ENCODE measurements around the gene SV2B. TPM values are rescaled to one million over a fixed set of nuclear protein-coding genes. Genes with fewer than 3 reads are reported as not detected.

SV2B gene
- total RNA-seq, 5 donors from 2014 or later (not counting 1 experiment from before 2014, with no cell fraction given) = 0.03 to 0.13 (median 0.09) TPM; not detected in 2

- Histone ChIP-seq H3K4me1 (ENCODE audit: control insufficient read depth in 1 of 2, extremely low read depth in 1 of 2, insufficient read depth in 2 of 2, low read length in 2 of 2) (no peaks in the 10 kb centered on the region), H3K27ac (ENCODE audit: low read length) (no peak overlapping the region), H3K9me3 (no peaks in the 10 kb centered on the region), H3K36me3 (ENCODE audit: control insufficient read depth in 2 of 2, extremely low read depth in 1 of 2, insufficient read depth in 1 of 2, low read length in 1 of 2) (no peaks in the 10 kb centered on the region), H3K4me3 (ENCODE audit: control insufficient read depth in 1 of 2, extremely low read depth in 1 of 2, low read length in 1 of 2) (no peak overlapping the region), H3K27me3 (replicated peaks in 1 of 2; ENCODE audit: control insufficient read depth in 2 of 2, extremely low read depth in 1 of 2, insufficient read depth in 2 of 2, low read length in 1 of 2) (peaks cover 0 to 18% of the 10 kb centered on the region in 2 experiments)
- Mint-ChIP-seq H3K4me1 (no peaks in the 10 kb centered on the region), H3K4me3 (no peak overlapping the region), H3K36me3 (no peaks in the 10 kb centered on the region), H3K27me3 (peaks cover 0 to 9% of the 10 kb centered on the region in 2 donors), H3K9me3 (no peaks in the 10 kb centered on the region), H3K27ac (no peak overlapping the region)
- CTCF ChIA-PET = no interaction called here
- ATAC-seq (replicated peaks in 1 of 4) (peak in 3 of 4 experiments; percentile 29 to 75 (median 38)), DNase-seq (peak in 3 of 35 experiments; percentile 16 to 39 (median 25))
- no CpG with 5 or more reads among the region's 3 CpGs for WGBS (ENCODE audit: insufficient coverage)
- POLR2A ChIA-PET = no interaction called here
These were observed 191.6 kb downstream of the SV2B start for GRCh38 chr15:91291673-91292072.

GRCh38 chr15:91294344-91294743, 194.3 kb downstream of the SV2B start:
- Histone ChIP-seq H3K27me3 (replicated peaks in 1 of 2; ENCODE audit: control insufficient read depth in 2 of 2, extremely low read depth in 1 of 2, insufficient read depth in 2 of 2, low read length in 1 of 2) (peaks cover 0 to 8% of the 10 kb centered on the region in 2 experiments), H3K9me3 (no peaks in the 10 kb centered on the region), H3K36me3 (ENCODE audit: control insufficient read depth in 2 of 2, extremely low read depth in 1 of 2, insufficient read depth in 1 of 2, low read length in 1 of 2) (no peaks in the 10 kb centered on the region), H3K4me3 (ENCODE audit: control insufficient read depth in 1 of 2, extremely low read depth in 1 of 2, low read length in 1 of 2) (no peak overlapping the region), H3K27ac (ENCODE audit: low read length) (no peak overlapping the region), H3K4me1 (ENCODE audit: control insufficient read depth in 1 of 2, extremely low read depth in 1 of 2, insufficient read depth in 2 of 2, low read length in 2 of 2) (no peaks in the 10 kb centered on the region)
- H3K36me3 Mint-ChIP-seq = no peaks in the 10 kb centered on the region
- WGBS (ENCODE audit: insufficient coverage) = no CpG with 5 or more reads among the region's 1 CpG
- H3K4me3 Mint-ChIP-seq = no peak overlapping the region
- no peaks in the 10 kb centered on the region for H3K4me1 Mint-ChIP-seq
- no peaks in the 10 kb centered on the region for H3K9me3 Mint-ChIP-seq
- no peak for ATAC-seq (replicated peaks in 1 of 4)
- H3K27me3 Mint-ChIP-seq = peaks cover 13% of the 10 kb centered on the region in 2 donors
- ChIA-PET CTCF (interaction anchor here in 1 of 2 donors (0.6 kb wide), 1 partner anchor 119 kb away, joined by 3 read pairs; no protein-coding TSS in a partner anchor), POLR2A (no interaction called here)
- H3K27ac Mint-ChIP-seq = peak overlapping the region in 1 of 2 donors; percentile 25
- DNase-seq = no peak

- H3K4me1 Mint-ChIP-seq = no peaks in the 10 kb centered on the region
- no peak overlapping the region for H3K27ac ChIP-seq (ENCODE audit: low read length)
- peaks cover 13% of the 10 kb centered on the region in 2 donors for H3K27me3 Mint-ChIP-seq
- no peaks in the 10 kb centered on the region for H3K9me3 Mint-ChIP-seq
- ATAC-seq (replicated peaks in 1 of 4) (no peak), DNase-seq (no peak)
- no peaks in the 10 kb centered on the region for H3K36me3 ChIP-seq (ENCODE audit: control insufficient read depth in 2 of 2, extremely low read depth in 1 of 2, insufficient read depth in 1 of 2, low read length in 1 of 2)
- ChIA-PET POLR2A (no interaction called here), CTCF (interaction anchor here in 1 of 2 donors (0.6 kb wide), 1 partner anchor 118 kb away, joined by 3 read pairs; no protein-coding TSS in a partner anchor)
- no peaks in the 10 kb centered on the region for H3K9me3 ChIP-seq
- H3K4me3 Mint-ChIP-seq = no peak overlapping the region
- no peak overlapping the region for H3K4me3 ChIP-seq (ENCODE audit: control insufficient read depth in 1 of 2, extremely low read depth in 1 of 2, low read length in 1 of 2)
- H3K4me1 ChIP-seq (ENCODE audit: control insufficient read depth in 1 of 2, extremely low read depth in 1 of 2, insufficient read depth in 2 of 2, low read length in 2 of 2) = no peaks in the 10 kb centered on the region
- no peak overlapping the region for H3K27ac Mint-ChIP-seq
- WGBS (ENCODE audit: insufficient coverage) = no CpG with 5 or more reads among the region's 5 CpGs
- no peaks in the 10 kb centered on the region for H3K36me3 Mint-ChIP-seq
- peaks cover 0 to 8% of the 10 kb centered on the region in 2 experiments for H3K27me3 ChIP-seq (replicated peaks in 1 of 2; ENCODE audit: control insufficient read depth in 2 of 2, extremely low read depth in 1 of 2, insufficient read depth in 2 of 2, low read length in 1 of 2)
These were observed 194.7 kb downstream of the SV2B start for GRCh38 chr15:91294795-91295194.

- Histone ChIP-seq H3K27ac (ENCODE audit: low read length) (no peak overlapping the region), H3K27me3 (replicated peaks in 1 of 2; ENCODE audit: control insufficient read depth in 2 of 2, extremely low read depth in 1 of 2, insufficient read depth in 2 of 2, low read length in 1 of 2) (peaks cover 0 to 8% of the 10 kb centered on the region in 2 experiments), H3K4me1 (ENCODE audit: control insufficient read depth in 1 of 2, extremely low read depth in 1 of 2, insufficient read depth in 2 of 2, low read length in 2 of 2) (peaks cover 5 to 7% of the 10 kb centered on the region in 2 experiments), H3K4me3 (ENCODE audit: control insufficient read depth in 1 of 2, extremely low read depth in 1 of 2, low read length in 1 of 2) (no peak overlapping the region), H3K9me3 (no peaks in the 10 kb centered on the region), H3K36me3 (ENCODE audit: control insufficient read depth in 2 of 2, extremely low read depth in 1 of 2, insufficient read depth in 1 of 2, low read length in 1 of 2) (no peaks in the 10 kb centered on the region)
- 95% methylated on average over 4 of the region's 6 CpGs for WGBS (ENCODE audit: insufficient coverage)
- Mint-ChIP-seq H3K4me1 (peaks cover 5 to 7% (median 5%) of the 10 kb centered on the region in 3 donors), H3K4me3 (no peak overlapping the region), H3K36me3 (no peaks in the 10 kb centered on the region), H3K9me3 (no peaks in the 10 kb centered on the region), H3K27me3 (peaks cover 13 to 22% of the 10 kb centered on the region in 2 donors), H3K27ac (no peak overlapping the region)
- ATAC-seq (replicated peaks in 1 of 4) = no peak
- POLR2A ChIA-PET = no interaction called here
- DNase-seq = no peak
- CTCF ChIA-PET = interaction anchor here in 1 of 2 donors (1.4 kb wide), 1 partner anchor 26 kb away, joined by 3 read pairs; no protein-coding TSS in a partner anchor
These were observed 198.0 kb downstream of the SV2B start for GRCh38 chr15:91298101-91298500.

GRCh38 chr15:91302588-91303439, 202.8 kb downstream of the SV2B start:
- Mint-ChIP-seq H3K9me3 (no peaks in the 10 kb centered on the region), H3K27me3 (peaks cover 11 to 15% of the 10 kb centered on the region in 2 donors), H3K4me1 (peaks cover 35 to 51% (median 49%) of the 10 kb centered on the region in 3 donors), H3K4me3 (peak overlapping the region in 1 of 3 donors; percentile 27), H3K27ac (no peak overlapping the region), H3K36me3 (no peaks in the 10 kb centered on the region)
- H3K27me3 ChIP-seq (replicated peaks in 1 of 2; ENCODE audit: control insufficient read depth in 2 of 2, extremely low read depth in 1 of 2, insufficient read depth in 2 of 2, low read length in 1 of 2) = peaks cover 0 to 7% of the 10 kb centered on the region in 2 experiments
- peak; percentile 37 to 54 (median 50) for ATAC-seq (replicated peaks in 1 of 4)
- no peak overlapping the region for H3K4me3 ChIP-seq (ENCODE audit: control insufficient read depth in 1 of 2, extremely low read depth in 1 of 2, low read length in 1 of 2)
- peaks cover 19 to 24% of the 10 kb centered on the region in 2 experiments for H3K4me1 ChIP-seq (ENCODE audit: control insufficient read depth in 1 of 2, extremely low read depth in 1 of 2, insufficient read depth in 2 of 2, low read length in 2 of 2)
- no peaks in the 10 kb centered on the region for H3K36me3 ChIP-seq (ENCODE audit: control insufficient read depth in 2 of 2, extremely low read depth in 1 of 2, insufficient read depth in 1 of 2, low read length in 1 of 2)
- WGBS (ENCODE audit: insufficient coverage) = 0% methylated on average over 1 of the region's 11 CpGs
- peak in 11 of 35 experiments; percentile 13 to 75 (median 26) for DNase-seq
- no peak overlapping the region for H3K27ac ChIP-seq (ENCODE audit: low read length)
- no peaks in the 10 kb centered on the region for H3K9me3 ChIP-seq
- POLR2A ChIA-PET = interaction anchor here (0.6 kb wide), 3 partner anchors 52 to 957 kb away, joined by 3 to 7 read pairs (median 4); no protein-coding TSS in a partner anchor
- CTCF ChIA-PET = interaction anchor here (0.5 to 3.4 kb wide), 22 partner anchors 10 to 775 kb away, joined by 3 to 19 read pairs (median 4); no protein-coding TSS in a partner anchor

GRCh38 chr15:91304210-91304609, 204.2 kb downstream of the SV2B start:
- Mint-ChIP-seq H3K4me1 (peaks cover 47 to 65% (median 62%) of the 10 kb centered on the region in 3 donors), H3K27me3 (peaks cover 5 to 13% of the 10 kb centered on the region in 2 donors), H3K36me3 (no peaks in the 10 kb centered on the region), H3K4me3 (peak overlapping the region in 1 of 3 donors; percentile 45), H3K9me3 (no peaks in the 10 kb centered on the region), H3K27ac (peak overlapping the region in 1 of 2 donors; percentile 75)
- Histone ChIP-seq H3K36me3 (ENCODE audit: control insufficient read depth in 2 of 2, extremely low read depth in 1 of 2, insufficient read depth in 1 of 2, low read length in 1 of 2) (no peaks in the 10 kb centered on the region), H3K27me3 (replicated peaks in 1 of 2; ENCODE audit: control insufficient read depth in 2 of 2, extremely low read depth in 1 of 2, insufficient read depth in 2 of 2, low read length in 1 of 2) (peaks cover 0 to 7% of the 10 kb centered on the region in 2 experiments), H3K27ac (ENCODE audit: low read length) (no peak overlapping the region), H3K9me3 (no peaks in the 10 kb centered on the region), H3K4me3 (ENCODE audit: control insufficient read depth in 1 of 2, extremely low read depth in 1 of 2, low read length in 1 of 2) (no peak overlapping the region), H3K4me1 (ENCODE audit: control insufficient read depth in 1 of 2, extremely low read depth in 1 of 2, insufficient read depth in 2 of 2, low read length in 2 of 2) (peaks cover 27 to 33% of the 10 kb centered on the region in 2 experiments)
- POLR2A ChIA-PET = interaction anchor here (0.5 to 0.8 kb wide), 2 partner anchors 10 to 1440 kb away, joined by 3 read pairs; no protein-coding TSS in a partner anchor
- no peak for DNase-seq
- WGBS (ENCODE audit: insufficient coverage) = 100% methylated on average over 2 of the region's 2 CpGs
- no peak for ATAC-seq (replicated peaks in 1 of 4)
- CTCF ChIA-PET = interaction anchor here (0.6 to 3.4 kb wide), 6 partner anchors 8 to 773 kb away, joined by 4 to 19 read pairs (median 6); no protein-coding TSS in a partner anchor
